Measurements from ENCODE around the gene CBL. TPM values are rescaled to one million over a fixed set of nuclear protein-coding genes. Genes with fewer than 3 reads are reported as not detected.
"Not testable (repeated sequence)": the region's sequence is repeated elsewhere in the genome, so short reads cannot be mapped to it uniquely, and the experiment has no call there.

Gene CBL
- total RNA-seq, 2 donors from 2014 or later, result 10.8 to 16.4 TPM

DNA sequence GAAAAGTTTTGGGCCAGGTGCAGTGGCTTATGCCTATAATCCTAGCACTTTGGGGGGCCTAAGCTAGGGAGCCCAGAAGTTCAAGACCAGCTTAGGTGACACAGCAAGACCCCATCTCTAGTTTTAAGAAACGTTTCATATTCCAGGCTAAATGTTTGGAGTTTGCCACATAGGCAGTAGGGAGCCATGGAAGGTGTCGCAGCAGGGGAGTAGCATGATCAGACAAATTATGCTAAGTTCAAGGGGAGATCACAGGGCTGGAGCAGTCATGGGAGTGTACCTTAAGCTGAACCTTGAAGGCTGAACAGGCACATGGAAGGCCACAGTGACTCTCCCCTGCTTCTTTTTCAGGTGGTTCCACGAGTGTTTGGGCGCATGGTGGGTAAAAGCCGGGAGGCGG is 26.8 kb upstream of the CBL start:
- Histone ChIP-seq H3K27ac (no peak overlapping the region), H3K9me3 (no peaks in the 10 kb centered on the region), H3K9ac (ENCODE audit: low read depth in 2 of 2, low read length in 2 of 2) (no peak overlapping the region), H3K27me3 (no peaks in the 10 kb centered on the region), H3K4me3 (no peak overlapping the region), H3K4me1 (no peaks in the 10 kb centered on the region), H3K36me3 (no peaks in the 10 kb centered on the region)
- DNase-seq, result no peak
- TF ChIP-seq, protein P1, sequence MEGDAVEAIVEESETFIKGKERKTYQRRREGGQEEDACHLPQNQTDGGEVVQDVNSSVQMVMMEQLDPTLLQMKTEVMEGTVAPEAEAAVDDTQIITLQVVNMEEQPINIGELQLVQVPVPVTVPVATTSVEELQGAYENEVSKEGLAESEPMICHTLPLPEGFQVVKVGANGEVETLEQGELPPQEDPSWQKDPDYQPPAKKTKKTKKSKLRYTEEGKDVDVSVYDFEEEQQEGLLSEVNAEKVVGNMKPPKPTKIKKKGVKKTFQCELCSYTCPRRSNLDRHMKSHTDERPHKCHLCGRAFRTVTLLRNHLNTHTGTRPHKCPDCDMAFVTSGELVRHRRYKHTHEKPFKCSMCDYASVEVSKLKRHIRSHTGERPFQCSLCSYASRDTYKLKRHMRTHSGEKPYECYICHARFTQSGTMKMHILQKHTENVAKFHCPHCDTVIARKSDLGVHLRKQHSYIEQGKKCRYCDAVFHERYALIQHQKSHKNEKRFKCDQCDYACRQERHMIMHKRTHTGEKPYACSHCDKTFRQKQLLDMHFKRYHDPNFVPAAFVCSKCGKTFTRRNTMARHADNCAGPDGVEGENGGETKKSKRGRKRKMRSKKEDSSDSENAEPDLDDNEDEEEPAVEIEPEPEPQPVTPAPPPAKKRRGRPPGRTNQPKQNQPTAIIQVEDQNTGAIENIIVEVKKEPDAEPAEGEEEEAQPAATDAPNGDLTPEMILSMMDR (IDR thresholded peaks at IDR 0.05), result no peak
- intact Hi-C loops (cut with DNase I), result no loop called here

DNA sequence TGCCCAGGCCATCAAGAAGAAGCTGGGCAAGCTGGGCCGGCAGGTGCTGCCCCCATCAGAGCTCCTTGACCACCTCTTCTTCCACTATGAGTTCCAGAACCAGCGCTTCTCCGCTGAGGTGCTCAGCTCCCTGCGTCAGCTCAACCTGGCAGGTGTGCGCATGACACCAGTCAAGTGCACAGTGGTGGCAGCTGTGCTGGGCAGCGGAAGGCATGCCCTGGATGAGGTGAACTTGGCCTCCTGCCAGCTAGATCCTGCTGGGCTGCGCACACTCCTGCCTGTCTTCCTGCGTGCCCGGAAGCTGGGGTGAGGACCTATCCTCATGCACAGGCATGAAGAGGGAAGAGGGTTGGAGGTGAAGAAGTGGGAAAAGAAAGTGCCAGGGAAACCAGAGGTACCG is 26.2 kb upstream of the CBL start:
- no peaks in the 10 kb centered on the region for H3K4me1 ChIP-seq
- H3K27me3 ChIP-seq, result no peaks in the 10 kb centered on the region
- intact Hi-C loops (cut with DNase I), result no loop called here
- TF ChIP-seq, protein P1 (IDR thresholded peaks at IDR 0.05), result no peak
- no peak overlapping the region for H3K4me3 ChIP-seq
- no peak overlapping the region for H3K27ac ChIP-seq
- H3K9ac ChIP-seq (ENCODE audit: low read depth in 2 of 2, low read length in 2 of 2), result no peak overlapping the region
- DNase-seq, result no peak
- H3K9me3 ChIP-seq, result no peaks in the 10 kb centered on the region
- H3K36me3 ChIP-seq, result no peaks in the 10 kb centered on the region

DNA sequence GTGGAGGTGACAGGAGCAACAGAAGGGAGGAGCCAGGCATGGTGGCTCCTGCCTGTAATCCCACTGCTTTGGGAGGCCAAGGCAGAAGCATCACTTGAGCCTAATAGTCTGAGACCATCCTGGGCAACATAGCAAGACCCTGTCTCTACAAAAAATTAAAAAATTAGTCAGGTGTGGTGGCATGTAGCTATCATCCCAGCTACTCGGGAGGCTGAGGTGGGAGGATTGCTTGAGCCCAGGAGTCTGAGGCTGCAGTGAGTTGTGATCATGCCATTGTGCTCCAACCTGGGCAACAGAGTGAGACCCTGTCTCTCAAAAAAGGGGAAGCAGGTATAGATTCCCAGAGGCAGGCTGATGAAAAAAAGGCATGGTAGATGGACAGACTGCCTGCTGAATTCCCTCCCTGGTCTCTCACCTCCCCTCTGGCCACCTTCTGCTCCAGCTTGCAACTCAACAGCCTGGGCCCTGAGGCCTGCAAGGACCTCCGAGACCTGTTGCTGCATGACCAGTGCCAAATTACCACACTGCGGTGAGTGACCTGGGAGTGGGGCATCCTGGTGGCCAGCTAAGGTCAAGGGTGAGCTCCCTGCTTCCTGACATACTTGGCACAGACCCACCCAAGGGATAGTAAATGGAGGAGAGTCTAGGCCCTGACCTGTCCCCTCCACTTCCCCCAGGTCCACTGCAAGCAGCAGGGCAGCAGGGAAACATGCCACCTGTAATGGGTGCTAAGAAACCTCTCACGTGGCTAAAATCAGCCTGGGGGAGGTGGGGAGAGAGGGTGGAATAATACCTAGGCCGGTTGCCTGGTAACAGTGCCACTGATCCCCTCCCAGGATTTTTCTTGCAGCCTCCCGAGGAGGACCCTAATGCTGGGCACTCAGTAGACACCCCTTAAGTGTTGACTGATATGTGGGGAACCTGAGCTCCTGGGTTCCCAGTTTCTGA is 25.1 kb upstream of the CBL start:
- no peak overlapping the region for H3K4me3 ChIP-seq
- H3K4me1 ChIP-seq, result no peaks in the 10 kb centered on the region
- H3K27ac ChIP-seq, result no peak overlapping the region
- intact Hi-C loops (cut with DNase I), result no loop called here
- no peaks in the 10 kb centered on the region for H3K36me3 ChIP-seq
- no peak overlapping the region for H3K9ac ChIP-seq (ENCODE audit: low read depth in 2 of 2, low read length in 2 of 2)
- H3K27me3 ChIP-seq, result no peaks in the 10 kb centered on the region
- TF ChIP-seq, protein P1 (IDR thresholded peaks at IDR 0.05), result no peak
- H3K9me3 ChIP-seq, result no peaks in the 10 kb centered on the region
- DNase-seq, result no peak

DNA sequence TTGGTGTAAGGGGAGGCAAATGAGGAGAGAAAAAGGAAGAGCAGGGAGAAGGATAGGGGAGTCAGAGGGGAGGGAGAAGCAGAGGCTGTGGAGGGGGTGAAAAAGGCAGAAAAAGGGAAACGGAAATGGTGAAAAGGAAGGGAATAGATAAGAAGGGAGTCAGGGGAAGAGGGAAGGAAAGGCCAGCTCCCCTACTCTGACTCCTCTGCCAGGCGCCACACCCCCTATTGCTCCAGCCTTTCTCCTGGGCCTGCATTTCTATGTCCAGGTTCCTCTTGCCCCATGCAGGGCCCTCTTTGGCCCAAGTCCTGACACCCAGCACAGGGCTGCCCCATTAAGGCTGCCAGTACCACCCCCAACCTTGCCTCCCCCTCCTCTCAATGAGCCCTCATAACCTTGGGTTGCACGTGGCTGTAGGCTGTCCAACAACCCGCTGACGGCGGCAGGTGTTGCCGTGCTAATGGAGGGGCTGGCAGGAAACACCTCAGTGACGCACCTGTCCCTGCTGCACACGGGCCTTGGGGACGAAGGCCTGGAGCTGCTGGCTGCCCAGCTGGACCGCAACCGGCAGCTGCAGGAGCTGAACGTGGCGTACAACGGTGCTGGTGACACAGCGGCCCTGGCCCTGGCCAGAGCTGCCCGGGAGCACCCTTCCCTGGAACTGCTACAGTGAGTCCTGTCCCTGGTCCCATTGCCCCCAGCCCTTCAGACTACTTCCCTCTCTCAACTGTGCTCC is 24.3 kb upstream of the CBL start:
- Histone ChIP-seq H3K4me3 (no peak overlapping the region), H3K9ac (ENCODE audit: low read depth in 2 of 2, low read length in 2 of 2) (no peak overlapping the region), H3K36me3 (no peaks in the 10 kb centered on the region), H3K9me3 (no peaks in the 10 kb centered on the region), H3K27ac (no peak overlapping the region), H3K27me3 (no peaks in the 10 kb centered on the region), H3K4me1 (no peaks in the 10 kb centered on the region)
- TF ChIP-seq, protein P1 (IDR thresholded peaks at IDR 0.05), result no peak
- intact Hi-C loops (cut with DNase I), result no loop called here
- DNase-seq, result no peak

DNA sequence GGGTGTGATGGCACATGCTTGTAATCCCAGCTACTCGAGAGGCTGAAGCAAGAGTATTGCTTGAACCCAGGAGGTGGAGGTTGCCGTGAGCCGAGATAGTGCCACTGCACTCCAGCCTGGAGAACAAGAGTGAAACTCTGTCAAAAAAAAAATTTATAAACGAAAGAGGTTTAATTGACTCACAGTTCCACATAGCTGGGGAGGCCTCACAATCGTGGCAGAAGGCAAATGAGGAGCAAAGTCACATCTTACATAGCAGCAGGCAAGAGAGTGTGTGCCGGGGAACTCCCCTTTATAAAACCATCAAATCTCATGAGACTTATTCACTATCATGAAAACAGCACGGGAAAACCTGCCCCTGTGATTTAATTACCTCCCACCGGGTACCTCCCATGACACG is 21.7 kb upstream of the CBL start:
- H3K27ac ChIP-seq; H3K9me3 ChIP-seq; H3K36me3 ChIP-seq; H3K4me1 ChIP-seq; H3K4me3 ChIP-seq; intact Hi-C loops (cut with DNase I); DNase-seq; H3K27me3 ChIP-seq; H3K9ac ChIP-seq (ENCODE audit: low read depth in 2 of 2, low read length in 2 of 2): not testable (repeated sequence)
